B cell (primary cell): ENCODE results near the gene SMURF2.

ENCODE experiments used
- EZH2 ChIP-seq: IDR thresholded peaks from 2 replicates; pipeline ENCODE4 v1.6.1; 2012; ENCODE audit warnings: borderline replicate concordance, low read depth, mild to moderate bottlenecking, moderate library complexity, low read length; ENCODE audit not compliant: insufficient read depth, poor library complexity, severe bottlenecking
- TF ChIP-seq, protein P1 (sequence below): fragments of 200-600 bp; IDR thresholded peaks from one replicate; pipeline ENCODE4 v1.8.0; 2022; ENCODE audit warnings: antibody characterized with exemption, mild to moderate bottlenecking

DNA sequence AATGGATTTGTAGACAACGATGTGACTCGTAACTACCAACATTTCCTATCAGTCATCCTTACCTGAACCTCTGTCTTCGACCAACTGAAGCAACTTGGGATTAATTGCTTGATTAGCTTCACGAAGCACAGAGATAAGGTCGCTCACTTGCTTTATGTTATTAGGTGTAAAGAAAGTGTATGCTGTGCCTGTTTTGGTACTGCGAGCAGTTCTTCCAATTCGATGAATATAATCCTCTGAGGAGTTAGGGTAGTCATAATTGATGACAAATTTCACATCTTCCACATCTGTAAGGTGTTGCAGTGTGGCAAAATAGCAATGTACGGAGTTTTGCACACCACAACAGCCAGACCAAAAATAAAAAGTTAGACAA lies 161.6 kb downstream of the SMURF2 start:
- TF ChIP-seq, protein P1, sequence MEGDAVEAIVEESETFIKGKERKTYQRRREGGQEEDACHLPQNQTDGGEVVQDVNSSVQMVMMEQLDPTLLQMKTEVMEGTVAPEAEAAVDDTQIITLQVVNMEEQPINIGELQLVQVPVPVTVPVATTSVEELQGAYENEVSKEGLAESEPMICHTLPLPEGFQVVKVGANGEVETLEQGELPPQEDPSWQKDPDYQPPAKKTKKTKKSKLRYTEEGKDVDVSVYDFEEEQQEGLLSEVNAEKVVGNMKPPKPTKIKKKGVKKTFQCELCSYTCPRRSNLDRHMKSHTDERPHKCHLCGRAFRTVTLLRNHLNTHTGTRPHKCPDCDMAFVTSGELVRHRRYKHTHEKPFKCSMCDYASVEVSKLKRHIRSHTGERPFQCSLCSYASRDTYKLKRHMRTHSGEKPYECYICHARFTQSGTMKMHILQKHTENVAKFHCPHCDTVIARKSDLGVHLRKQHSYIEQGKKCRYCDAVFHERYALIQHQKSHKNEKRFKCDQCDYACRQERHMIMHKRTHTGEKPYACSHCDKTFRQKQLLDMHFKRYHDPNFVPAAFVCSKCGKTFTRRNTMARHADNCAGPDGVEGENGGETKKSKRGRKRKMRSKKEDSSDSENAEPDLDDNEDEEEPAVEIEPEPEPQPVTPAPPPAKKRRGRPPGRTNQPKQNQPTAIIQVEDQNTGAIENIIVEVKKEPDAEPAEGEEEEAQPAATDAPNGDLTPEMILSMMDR, result no peak
- TF ChIP-seq EZH2, result no peak
